Right hindlimb (tissue), 1 donor: ENCODE measurements around the gene SBK2.
A peak's percentile ranks its signal among the peaks of the same experiment; 100 is the strongest.
"Not testable (repeated sequence)": the region's sequence is repeated elsewhere in the genome, so short reads cannot be mapped to it uniquely, and the experiment has no call there.

Experiments
- DNase-seq: peaks from one replicate; pipeline ENCODE4 v3.0.0-alpha.2; 2018

SBK2 gene, protein sequence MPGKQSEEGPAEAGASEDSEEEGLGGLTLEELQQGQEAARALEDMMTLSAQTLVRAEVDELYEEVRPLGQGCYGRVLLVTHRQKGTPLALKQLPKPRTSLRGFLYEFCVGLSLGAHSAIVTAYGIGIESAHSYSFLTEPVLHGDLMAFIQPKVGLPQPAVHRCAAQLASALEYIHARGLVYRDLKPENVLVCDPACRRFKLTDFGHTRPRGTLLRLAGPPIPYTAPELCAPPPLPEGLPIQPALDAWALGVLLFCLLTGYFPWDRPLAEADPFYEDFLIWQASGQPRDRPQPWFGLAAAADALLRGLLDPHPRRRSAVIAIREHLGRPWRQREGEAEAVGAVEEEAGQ

GRCh38 chr19:55536951-55537740 is at the start of gene SBK2:
TSS of gene SBK2 (minus strand) at chr19:55537133. CDS start at chr19:55536294, 839 bp downstream.
- no peak for DNase-seq

DNA sequence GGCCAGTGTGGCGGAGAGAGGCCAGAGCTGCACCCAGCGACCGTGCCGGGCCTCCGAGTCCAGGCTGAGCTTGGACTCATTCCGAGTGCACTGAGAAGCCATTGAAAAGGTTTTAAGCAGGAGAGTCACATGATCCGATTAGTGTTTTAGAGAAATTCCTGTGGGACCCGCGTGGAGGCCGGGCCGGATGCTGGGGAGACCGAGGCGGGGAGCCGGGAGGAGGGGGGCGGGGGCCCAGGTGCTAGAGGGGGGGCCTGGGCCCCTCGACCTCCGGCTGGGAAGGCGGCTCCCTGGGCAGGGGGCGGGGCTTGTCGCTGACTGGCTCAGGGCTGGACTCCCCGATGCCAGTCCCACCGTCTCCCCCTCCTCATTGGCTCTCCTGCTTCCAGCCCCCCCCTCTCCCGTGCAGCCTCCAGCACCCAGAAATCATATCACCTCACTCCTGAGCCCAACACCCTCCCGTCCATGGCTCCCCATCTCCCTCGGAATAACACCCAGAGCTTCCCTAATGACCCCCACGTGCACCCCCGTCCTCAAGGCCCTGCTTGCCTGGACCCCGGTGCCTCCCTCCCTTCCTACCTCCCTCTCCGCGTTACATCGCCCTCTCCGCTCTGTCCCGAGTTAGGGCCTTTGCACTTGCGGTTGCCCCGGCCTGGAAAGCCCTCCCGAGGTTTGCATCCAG is 48.9 kb upstream of the SBK2 start:
- DNase-seq, result peak; percentile 94

DNA sequence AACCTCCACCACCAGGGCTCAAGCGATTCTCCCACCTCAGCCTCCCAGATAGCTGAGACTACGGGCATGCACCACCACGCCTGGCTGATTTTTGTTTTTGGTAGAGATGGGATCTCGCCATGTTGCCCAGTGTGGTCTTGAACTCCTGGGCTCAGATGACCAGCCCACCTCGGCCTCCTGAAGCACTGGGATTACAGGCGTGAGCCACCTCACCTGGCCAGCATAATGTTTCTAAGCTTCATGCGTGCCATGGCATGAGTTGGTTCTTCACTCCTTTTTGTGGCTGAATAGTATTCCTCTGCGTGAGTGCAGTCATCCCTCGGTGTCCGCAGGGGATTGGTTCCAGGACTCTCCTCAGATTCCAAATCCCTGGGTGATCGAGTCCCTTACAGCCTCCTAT is 47.9 kb upstream of the SBK2 start:
- no peak for DNase-seq

GRCh38 chr19:55583897-55584296 is 47.0 kb upstream of the SBK2 start:
- not testable (repeated sequence) for DNase-seq

DNA sequence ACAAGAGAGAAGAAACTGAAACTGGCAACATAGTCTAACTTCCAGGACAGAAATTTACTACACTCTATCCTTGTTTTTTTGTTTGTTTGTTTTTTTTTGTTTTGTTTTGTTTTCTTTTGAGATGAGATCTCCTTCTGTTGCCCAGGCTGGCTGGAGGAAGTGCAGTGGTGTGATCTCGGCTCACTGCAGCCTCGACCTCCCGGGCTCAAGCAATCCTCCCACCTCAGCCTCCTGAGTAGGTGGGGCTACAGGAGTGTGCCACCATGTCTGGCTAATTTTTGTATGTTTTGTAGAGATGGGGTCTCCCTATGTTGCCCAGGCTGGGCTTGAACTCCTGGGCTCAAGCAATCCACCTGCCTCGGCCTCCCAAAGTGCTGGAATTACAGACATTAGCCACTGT is 45.4 kb upstream of the SBK2 start:
- not testable (repeated sequence) for DNase-seq

DNA sequence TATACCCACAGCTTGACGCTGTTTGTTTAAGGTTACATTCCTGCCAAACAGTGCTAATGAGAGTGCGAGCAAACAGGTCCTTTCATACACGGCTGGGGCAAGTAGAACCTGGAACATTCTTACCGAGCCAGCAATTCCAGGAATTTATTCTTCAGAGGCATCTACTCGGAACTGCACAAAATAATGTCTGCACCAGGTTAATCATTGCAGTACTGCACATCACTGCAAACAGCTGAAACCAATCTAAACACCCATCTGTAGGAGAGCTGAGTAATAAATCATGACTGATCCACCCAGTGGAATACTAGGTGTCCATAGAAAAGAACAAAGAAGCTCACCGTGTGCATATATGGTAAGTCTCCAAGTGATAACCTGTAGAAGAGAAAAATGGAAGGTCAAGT is 44.9 kb upstream of the SBK2 start:
- DNase-seq, result no peak

DNA sequence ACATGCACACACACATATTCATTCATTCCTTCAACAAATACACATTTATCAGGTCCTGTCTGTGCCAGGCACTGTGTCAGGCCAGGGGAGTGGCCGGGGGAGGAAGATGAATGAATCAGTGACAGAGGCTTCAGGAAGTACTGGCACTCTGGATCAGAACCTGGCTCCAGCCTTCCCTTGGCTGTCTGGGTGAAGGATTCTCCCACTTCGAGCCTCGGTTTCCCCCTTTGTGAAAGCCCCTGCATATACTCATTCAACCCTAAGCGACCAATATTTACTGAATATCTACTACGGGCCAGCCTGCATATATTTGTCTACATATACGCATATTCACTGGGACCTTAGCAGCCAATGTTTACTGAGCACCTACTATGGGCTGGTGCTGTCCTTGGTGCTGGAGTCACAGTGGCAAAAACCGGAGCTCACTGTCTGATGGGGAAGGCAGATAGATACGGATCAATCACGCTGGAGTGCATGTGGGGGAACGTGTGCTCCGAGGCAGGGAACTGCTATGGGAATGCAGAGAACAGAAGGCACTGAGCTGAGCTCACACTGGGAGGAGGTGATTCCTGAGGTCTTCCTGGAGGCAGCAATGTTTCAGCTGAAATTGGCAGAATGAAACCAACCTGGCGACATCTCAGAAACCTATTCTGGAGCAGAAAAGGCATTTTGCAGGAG is 44.4 kb upstream of the SBK2 start:
- peak; percentile 12 for DNase-seq

DNA sequence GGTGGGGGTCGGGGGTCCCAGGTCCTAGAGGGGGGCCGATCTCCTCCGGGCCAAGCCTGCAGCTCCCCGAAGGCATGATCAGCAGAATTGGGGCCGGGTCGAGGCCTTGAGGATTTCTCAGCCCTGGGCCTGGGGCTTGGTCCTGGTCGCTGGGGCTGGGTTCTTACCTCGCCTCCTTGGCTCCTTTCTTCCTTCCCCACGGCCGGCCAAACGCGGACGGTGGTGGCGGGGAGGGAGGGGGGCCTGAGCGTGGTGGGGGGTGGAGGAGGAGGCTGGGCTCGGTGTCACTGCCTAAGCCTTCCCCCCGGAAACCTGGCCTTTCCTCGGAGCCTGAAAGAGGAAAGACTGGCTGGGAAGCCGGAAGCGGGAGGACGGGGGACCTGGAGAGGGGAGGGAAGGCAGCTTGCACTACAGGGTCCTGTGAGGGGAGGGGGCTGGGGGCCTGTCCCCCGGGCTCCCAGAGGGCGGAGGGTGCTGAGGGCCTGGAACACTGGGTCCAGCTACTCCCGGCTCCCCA is 43.8 kb upstream of the SBK2 start, which contains the start of gene ZNF579:
Gene ZNF579, minus strand, starts transcription at position 221 of the 517 bp plus-strand sequence. CDS start 1,209 bp downstream, outside the sequence.
- peak; percentile 93 for DNase-seq

DNA sequence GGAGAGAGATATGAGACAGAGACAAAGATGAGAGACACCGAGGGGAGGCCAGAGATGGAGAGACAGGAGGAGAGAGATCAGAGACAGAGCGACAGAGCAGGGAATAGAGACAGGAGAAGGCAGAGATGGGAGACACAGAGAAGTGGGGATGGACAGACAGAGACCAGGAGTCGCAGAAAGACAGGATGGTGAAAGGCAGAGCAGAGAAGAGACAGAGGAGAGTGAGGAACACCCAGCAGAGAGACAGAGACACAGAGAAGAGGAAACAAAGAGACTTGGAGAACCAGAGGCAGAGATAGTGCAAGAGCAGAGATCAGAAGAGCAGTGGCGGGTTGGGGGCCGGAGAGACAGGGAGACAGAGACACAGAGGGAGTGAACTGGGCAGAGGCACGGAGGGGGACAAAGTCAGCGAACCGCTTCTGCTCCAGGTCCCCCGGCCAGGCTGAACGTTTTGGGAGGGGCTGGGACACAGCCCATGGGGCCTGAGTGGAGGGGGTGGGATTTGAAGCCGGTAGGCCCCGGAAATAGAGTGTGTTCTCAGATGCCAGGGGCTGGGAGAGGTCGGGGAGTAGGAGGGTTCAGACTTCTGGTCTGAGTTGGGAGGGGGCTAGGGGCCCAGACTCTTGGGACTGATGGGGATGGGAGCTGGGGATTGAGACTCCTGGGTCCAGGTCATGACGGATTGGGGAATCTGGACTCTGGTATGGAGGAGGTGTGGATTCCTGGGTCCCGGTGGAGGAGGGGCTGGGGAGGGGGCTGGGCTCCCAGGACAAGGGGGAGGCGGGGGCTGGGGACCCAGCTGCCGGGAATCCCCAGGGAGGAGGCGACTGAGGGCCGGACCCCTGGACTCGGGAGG is 43.1 kb upstream of the SBK2 start:
- DNase-seq, result peak; percentile 70

DNA sequence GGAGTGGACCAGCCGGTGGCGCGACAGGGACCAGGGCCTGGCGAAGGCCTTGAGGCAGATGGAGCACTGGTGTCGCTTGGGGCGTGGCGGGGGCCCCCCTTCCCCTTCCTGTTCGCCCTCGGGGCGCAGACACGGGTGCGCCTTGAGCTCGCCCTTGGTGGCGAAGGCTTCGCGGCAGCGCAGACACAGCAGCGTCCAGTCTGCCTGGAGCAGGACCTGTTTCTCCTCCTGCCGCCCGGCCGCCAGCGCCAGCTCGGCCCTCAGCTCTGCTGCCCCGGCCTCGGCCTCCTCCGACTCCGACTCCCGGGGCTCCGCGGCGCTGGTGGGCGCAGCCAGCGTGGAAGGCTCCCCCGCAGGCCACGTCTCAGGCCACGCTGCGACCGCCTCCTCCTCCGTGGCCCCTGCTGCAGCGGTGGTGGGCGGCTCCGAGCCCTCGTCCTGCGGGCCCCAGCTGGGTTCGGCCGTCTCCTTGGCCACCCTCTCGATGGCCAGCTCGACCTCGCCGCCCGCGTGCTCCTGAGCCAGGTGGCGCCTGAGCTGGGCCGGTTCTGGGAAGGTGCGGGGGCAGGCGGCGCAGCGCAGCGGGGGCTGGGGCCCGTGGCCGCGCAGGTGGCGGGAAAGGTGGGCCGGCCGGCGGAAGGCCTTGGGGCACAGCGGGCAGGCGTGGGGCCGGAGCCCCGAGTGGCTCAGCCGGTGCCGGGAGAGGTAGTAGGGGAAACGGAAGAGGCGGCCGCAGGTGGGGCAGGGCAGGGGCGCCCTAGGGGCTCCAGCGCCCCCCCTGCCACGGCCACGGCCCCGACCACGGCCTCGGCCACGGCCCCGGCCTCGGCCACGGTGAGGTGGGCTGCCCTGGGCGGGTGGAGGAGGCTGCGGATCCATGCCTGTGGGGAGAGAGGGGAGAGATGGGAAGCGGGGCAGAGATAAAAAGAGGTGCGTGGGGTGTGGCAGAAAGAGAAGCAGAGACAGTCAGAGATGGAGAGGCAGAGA is 42.1 kb upstream of the SBK2 start:
- DNase-seq, result no peak

- no peak for DNase-seq
Measured at GRCh38 chr19:55578031-55578760, 41.3 kb upstream of the SBK2 start.

GRCh38 chr19:55576746-55577145 is 39.8 kb upstream of the SBK2 start:
- DNase-seq, result no peak

GRCh38 chr19:55573929-55574328 is 37.0 kb upstream of the SBK2 start:
- DNase-seq, result not testable (repeated sequence)

GRCh38 chr19:55569477-55569876 is 32.5 kb upstream of the SBK2 start:
- DNase-seq, result not testable (repeated sequence)

- no peak for DNase-seq
Measured at GRCh38 chr19:55567708-55568328, 30.9 kb upstream of the SBK2 start.

- DNase-seq, result no peak
Measured at GRCh38 chr19:55566823-55567222, 29.9 kb upstream of the SBK2 start.

DNA sequence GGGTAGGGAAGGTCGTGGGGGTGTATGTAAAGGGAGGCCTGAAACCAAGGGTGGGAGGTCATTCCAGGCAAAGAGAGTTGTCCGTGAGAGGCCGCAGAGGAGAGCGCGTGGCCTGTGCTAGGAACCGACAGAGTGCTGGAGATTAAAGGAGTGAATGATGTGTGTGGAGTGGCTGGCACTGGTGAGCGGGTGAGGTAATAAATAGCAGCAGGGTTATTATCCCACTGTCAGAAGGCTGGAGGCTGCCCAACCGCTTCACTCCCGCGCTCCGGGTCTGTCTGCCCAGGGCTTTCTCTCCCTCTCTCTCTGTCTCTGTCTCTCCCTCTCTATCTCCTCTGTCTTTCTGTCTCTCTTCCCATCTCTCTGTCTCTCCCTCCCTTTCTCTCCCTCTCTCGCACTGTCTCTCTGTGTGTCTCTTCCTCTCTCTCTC is 26.3 kb upstream of the SBK2 start:
- DNase-seq, result peak; percentile 52

GRCh38 chr19:55559684-55560083 is 22.8 kb upstream of the SBK2 start:
- no peak for DNase-seq

DNA sequence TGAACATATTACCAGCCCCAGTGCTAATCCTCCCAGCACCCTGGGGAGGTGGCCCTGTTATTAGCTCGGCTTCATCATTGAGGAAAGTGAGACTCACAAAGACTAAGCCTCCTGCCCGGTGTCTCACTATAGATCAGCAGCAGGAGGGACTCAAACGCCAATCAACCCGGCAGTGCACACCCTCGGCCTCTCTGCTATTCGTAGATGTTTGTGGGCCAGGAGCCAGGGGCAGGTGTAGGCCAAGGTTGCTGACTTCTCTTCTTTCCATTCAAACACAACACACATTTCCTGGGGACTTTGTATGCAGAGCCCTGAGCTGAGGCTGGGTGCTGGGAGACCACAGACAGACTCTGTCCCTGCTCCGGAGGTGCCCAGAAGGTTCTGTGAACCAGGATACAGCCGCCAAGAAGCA is 17.8 kb upstream of the SBK2 start:
- DNase-seq, result no peak
